ENCODE measurements around the gene IRF3. TPM values are rescaled to one million over a fixed set of nuclear protein-coding genes. Genes with fewer than 3 reads are reported as not detected.

The IRF3 gene
- total RNA-seq, 1 experiment from 2014 or later: 65.6 TPM

- no TSS peak for BruUV-seq (replicated peaks)
- intact Hi-C loops (cut with micrococcal nuclease): no loop called here
- Mint-ChIP-seq H3K27ac (ENCODE audit: low read depth, unreplicated experiment) (no peak overlapping the region), H3K27me3 (ENCODE audit: insufficient read depth, unreplicated experiment) (no peaks in the 10 kb centered on the region), H3K4me3 (ENCODE audit: unreplicated experiment) (no peak overlapping the region), H3K4me1 (ENCODE audit: insufficient read depth, unreplicated experiment) (no peaks in the 10 kb centered on the region), H3K36me3 (ENCODE audit: insufficient read depth, unreplicated experiment) (peaks cover 81% of the 10 kb centered on the region), H3K9me3 (ENCODE audit: unreplicated experiment) (no peaks in the 10 kb centered on the region)
- CTCF ChIA-PET: no interaction called here
- no peak for TF ChIP-seq CTCF (IDR thresholded peaks at IDR 0.05; ENCODE audit: unreplicated experiment)
- POLR2A ChIA-PET: no interaction called here
- DNase-seq (ENCODE audit: unreplicated experiment): no peak
These were observed 13.7 kb downstream of the IRF3 start for GRCh38 chr19:49651820-49652550.

GRCh38 chr19:49651029-49651819 lies 14.4 kb downstream of the IRF3 start:
- TF ChIP-seq CTCF (IDR thresholded peaks at IDR 0.05; ENCODE audit: unreplicated experiment): no peak
- Mint-ChIP-seq H3K27me3 (ENCODE audit: insufficient read depth, unreplicated experiment) (no peaks in the 10 kb centered on the region), H3K9me3 (ENCODE audit: unreplicated experiment) (no peaks in the 10 kb centered on the region), H3K36me3 (ENCODE audit: insufficient read depth, unreplicated experiment) (peaks cover 78% of the 10 kb centered on the region), H3K4me1 (ENCODE audit: insufficient read depth, unreplicated experiment) (no peaks in the 10 kb centered on the region), H3K4me3 (ENCODE audit: unreplicated experiment) (no peak overlapping the region), H3K27ac (ENCODE audit: low read depth, unreplicated experiment) (no peak overlapping the region)
- no peak for DNase-seq (ENCODE audit: unreplicated experiment)
- intact Hi-C loops (cut with micrococcal nuclease): no loop called here
- no TSS peak for BruUV-seq (replicated peaks)
- ChIA-PET CTCF (interaction anchor here (0.6 kb wide), 1 partner anchor 164 kb away, joined by 4 read pairs; no protein-coding TSS in a partner anchor), POLR2A (interaction anchor here (0.7 kb wide), 1 partner anchor 11 kb away, joined by 3 read pairs; no protein-coding TSS in a partner anchor)

- H3K36me3 Mint-ChIP-seq (ENCODE audit: insufficient read depth, unreplicated experiment): peaks cover 46% of the 10 kb centered on the region
These were observed 19.1 kb downstream of the IRF3 start for GRCh38 chr19:49646586-49646985.

More at GRCh38 chr19:49646586-49646985, 19.1 kb downstream of the IRF3 start:
- no peak for TF ChIP-seq CTCF (IDR thresholded peaks at IDR 0.05; ENCODE audit: unreplicated experiment)
- intact Hi-C loops (cut with micrococcal nuclease): no loop called here
- Mint-ChIP-seq H3K4me3 (ENCODE audit: unreplicated experiment) (no peak overlapping the region), H3K27ac (ENCODE audit: low read depth, unreplicated experiment) (no peak overlapping the region), H3K9me3 (ENCODE audit: unreplicated experiment) (no peaks in the 10 kb centered on the region), H3K4me1 (ENCODE audit: insufficient read depth, unreplicated experiment) (peaks cover 20% of the 10 kb centered on the region), H3K27me3 (ENCODE audit: insufficient read depth, unreplicated experiment) (no peaks in the 10 kb centered on the region)
- POLR2A ChIA-PET: no interaction called here
- BruUV-seq (replicated peaks): no TSS peak
- DNase-seq (ENCODE audit: unreplicated experiment): no peak
- CTCF ChIA-PET: interaction anchor here (1.1 kb wide), 1 partner anchor 25 kb away, joined by 3 read pairs; no protein-coding TSS in a partner anchor
